ENCODE measurements around the gene HOXA7.

Gene HOXA7

DNA sequence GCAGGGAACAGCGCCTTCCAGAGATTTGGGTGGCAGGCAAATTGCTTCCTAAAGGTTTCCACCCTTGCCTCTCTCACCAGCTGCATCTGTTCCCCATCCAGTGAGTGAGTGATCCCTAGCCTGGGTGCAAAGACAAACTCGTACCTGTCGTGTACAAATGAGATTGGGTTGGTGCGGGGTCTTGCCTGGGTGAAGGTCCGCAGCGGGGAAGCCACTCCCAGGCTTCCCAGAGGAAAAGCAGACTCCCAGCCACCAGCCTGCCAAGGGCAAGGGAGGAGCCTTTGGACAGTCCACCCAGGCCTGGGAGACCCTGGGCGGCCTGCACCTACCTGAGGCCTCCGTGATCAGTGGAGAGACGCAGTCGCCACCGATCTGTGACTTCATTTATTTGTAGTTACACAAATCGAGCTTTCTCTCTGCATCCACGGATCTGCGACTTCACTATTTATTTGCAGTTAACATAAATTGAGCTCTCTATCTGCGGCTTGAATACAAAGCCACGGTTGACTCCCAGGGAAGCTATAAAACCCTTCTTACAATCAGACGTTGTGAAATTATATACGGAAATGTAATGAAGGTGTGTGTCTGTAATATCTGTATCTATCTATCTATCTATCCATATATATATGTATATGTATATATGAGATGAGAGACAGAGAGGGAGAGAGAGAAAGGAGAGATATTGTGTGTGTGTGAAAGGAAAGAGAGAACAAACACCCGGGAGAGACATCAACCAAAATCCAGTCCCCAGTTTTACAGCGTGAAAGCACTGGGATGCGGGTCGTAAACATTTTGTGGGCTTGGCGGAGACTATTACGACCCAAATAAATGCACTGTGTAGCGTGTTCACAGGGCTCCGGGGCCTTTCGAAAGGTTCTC, 3.0 kb upstream of the HOXA7 start:
- DNase-seq (ENCODE audit: low spot score) = peak; percentile 75

DNA sequence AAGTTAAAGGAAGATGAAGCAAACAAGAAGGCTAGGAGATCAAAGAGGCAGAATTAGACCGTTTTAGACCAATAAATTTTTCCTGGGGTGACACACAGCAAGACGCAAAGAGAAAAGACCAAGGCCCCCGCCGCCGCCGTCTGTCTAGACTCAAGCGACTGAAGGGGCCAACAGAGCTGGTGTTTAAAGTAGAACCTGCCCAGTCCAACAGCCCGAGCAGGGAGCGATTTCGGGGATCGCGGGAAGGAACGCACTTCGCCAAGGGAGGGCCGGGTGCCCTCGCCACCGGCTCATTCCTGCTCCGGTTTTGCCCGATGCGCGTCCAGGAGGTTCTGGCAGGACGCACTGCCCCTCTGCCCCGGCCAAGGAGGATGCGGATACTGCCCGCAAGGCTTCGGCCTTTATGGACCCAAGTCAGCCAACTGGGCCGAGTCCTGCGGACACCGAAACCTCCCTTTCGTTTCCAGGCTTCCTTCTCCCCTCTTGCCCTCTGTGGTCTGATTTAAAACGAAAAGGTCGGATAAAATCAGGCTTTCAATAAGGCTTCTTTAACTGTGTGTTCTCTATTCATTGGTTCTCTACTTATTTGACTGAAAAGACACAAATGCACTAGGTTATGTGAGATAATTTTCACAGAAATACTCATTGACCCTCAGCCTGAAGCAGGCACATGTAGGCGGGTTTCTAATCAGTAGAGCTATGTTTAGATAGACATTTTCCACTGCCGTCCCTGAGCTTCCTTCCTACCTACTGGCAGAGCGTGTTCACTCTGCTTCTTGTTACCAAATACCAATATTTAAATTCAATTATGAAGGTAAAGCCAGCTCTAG, 2.2 kb upstream of the HOXA7 start:
- DNase-seq (ENCODE audit: low spot score) = peak; percentile 63

DNA sequence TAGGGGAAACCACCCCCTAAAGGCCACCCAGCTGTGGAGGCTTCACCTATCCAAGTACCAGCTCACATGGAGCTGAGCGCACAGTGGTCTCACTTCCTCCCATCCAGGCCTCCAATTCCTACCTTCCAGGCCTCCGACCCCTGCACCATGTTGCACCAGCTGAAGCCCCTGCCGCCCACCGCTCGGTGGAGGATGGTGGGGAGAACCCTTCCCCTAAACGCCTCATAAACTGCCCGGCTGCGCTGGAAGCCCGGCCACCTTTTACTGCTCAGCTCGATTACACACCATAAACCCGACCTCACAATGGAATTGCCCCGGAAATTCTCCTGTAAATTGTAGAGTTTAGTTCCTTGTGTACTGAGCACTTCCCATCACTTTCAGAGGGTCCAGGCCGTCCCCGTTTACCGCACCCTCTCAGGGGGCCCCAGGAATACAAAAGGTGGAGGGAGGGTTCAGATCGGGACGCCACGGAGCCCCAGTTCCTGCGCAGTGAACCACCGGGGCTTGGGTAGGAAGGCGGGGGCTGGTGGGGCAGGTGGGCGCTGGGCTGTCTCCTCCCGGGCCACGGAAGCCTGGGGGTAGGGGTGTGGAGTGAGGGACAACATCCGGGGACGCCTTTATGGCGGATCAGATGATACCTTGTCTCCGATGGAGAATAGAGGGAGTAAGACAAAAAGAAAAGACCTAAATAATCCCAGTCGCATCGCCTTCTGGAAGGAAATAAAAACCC, 1.4 kb upstream of the HOXA7 start:
- peak; percentile 57 for DNase-seq (ENCODE audit: low spot score)

DNA sequence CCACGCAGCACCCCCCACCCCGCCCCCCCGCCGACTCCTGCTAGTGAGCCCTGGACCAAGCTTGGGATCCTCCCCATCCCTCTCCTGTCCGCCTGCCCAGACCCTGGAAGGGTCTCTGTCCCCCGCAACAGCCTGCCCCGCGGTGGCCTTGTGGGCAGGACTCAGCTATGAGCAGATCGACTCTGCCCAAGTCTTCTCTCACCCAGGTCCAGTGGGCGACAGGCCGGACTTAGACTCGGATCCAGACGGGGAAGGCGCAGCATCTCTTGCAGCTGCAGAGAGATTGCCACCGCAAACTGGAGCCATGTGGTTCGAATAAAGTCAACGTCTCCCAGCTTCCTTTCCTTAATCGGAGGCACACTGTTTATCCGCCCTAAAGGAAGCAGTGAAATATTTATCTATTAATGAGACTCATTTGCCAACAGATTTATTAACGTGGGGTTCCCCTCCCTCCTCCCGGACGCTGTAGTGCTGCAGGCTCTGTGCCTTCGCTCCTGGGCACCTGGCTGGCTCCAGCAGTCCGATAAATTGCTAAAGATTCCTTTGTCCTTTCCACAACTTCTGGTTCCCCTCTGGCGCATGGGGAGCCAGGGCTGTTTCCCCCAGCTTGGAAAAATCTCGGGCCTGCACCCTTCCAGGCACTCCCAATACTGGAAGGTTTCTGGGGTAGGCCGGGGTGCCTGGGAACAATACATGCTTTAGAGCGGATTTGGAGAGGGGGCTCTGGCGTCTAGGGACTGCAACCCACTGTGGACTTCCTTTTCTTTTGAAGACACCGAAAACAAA, 634 bp upstream of the HOXA7 start:
- DNase-seq (ENCODE audit: low spot score) = no peak

DNA sequence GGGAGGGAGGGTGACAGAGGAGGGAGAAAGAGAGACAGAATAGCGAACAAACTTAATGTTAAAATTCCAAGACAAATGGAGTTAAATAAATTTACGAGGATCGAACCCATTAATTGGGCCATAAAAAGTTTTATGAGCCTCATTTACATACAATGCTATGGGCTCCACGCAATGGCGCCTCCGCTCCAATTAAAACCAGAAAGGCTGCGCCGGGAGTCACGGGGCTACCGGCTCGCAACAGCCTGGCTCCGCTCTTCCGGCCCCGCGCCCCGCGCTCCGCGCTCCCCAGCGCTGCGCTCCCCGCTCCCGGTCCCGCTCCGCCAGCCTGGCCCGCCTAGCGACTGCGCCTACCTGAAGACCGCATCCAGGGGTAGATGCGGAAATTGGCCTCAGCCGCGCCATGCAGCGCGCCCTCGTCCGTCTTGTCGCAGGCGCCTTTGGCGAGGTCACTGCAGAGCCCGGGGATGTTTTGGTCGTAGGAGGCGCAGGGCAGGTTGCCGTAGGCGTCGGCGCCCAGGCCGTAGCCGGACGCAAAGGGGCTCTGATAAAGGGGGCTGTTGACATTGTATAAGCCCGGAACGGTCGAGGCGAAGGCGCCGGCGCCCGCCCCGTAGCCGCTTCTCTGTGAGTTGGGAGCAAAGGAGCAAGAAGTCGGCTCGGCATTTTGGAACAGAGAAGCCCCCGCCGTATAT, 513 bp downstream of the HOXA7 start:
- DNase-seq (ENCODE audit: low spot score) = no peak

DNA sequence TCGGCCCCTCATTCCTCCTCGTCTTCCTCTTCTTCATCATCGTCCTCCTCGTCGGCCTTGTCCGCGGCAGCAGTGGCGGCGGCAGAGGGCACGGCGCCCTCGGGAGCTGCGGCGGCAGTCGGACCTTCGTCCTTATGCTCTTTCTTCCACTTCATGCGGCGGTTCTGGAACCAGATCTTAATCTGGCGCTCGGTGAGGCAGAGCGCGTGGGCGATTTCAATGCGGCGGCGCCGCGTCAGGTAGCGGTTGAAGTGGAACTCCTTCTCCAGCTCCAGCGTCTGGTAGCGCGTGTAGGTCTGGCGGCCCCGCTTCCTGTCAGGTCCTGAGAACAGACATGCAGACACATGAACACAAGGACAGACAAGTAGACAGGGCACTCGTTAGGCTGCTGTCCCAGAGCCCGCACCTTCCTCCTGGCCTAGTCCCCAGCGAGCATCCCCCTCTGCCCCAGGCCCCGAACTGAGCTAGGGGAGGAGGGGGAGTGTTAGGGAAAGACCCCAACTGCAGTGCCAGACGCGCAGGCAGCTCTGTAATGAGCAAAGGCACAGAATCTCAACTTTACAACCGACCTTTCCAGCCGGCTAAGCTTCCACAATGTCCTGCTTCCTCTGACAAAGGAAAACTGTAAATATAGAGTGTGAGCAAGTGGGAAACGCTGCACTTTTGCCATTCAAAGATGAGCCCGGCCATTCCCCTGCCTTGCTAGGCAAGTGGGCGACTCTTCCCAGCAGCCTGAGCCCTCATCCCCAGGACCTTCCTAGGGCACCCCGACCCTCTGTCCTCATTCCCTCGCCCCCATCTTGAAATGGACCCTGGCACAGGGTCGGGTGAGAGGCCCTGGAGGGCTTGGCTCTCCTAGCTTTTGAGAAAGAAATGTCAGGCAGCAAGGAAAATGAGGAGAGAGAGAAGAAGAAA, 1.3 kb downstream of the HOXA7 start:
- peak; percentile 70 for DNase-seq (ENCODE audit: low spot score)

DNA sequence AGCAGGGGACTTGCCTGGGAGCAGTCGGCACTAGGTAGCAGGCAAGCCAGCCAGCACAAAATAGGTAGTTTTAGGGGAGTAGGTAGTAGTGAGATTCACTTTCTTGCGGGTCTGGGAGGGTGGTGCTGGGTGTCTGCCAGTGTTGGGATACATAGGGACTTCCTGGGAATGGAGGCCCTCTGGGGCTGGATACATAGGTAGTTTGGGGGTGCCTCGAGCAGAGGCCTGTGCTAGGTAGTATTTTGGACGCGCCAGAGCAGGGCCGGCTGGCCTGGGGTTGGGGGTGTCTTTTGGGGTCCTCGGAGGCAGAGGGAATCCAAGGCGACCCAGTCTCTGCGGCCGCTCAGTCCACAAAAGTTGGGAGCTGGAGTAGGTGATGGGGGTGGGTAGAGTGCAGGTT, 2.1 kb downstream of the HOXA7 start:
- peak; percentile 57 for DNase-seq (ENCODE audit: low spot score)

DNA sequence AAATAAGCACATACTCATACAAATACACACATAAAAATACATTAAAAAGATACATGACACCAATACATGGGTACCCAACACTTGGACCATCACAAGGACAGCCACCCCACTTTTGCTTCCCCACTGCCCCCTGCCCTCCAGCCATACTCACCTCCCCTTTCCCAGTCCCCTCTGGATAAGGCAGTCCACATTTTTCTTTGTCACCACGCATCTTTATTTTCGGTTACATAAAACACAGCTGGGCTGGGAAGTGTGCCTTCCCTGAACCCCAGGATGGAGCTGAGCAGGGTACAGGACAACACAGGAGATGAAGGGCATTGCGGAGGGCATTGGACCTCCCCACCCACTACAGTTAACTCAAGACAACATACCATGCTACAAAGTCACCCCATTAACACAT, 2.9 kb downstream of the HOXA7 start:
- no peak for DNase-seq (ENCODE audit: low spot score)

DNA sequence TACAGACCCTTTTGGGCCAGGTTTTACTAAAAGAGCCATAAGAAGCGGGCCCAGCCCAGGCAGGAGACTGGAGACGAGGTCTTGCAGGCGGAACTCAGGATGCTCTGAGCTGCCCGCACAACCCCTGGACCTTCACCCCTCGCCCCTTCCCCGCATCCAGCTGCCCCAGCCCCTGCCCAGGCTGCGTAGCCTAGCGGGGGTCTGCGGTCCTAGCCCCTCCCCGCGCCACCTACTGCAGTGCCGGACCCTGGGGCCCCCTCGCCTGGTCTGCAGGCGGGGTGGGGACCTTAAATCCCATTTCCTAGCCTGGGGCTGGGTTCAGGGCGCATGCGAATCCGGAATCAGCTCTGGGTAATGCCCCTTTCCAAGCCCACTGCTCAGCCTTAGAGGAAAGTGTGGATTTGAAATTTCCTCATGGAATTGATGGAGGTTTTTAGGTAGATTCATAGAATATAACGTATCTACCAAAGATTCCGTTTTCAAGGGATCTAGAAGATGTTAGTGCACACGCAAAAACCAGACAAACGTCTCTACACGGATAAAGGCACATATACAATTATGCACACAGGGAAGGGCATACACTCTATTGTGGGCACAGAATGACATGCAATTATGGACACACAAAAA, 3.5 kb downstream of the HOXA7 start:
- DNase-seq (ENCODE audit: low spot score) = peak; percentile 68

DNA sequence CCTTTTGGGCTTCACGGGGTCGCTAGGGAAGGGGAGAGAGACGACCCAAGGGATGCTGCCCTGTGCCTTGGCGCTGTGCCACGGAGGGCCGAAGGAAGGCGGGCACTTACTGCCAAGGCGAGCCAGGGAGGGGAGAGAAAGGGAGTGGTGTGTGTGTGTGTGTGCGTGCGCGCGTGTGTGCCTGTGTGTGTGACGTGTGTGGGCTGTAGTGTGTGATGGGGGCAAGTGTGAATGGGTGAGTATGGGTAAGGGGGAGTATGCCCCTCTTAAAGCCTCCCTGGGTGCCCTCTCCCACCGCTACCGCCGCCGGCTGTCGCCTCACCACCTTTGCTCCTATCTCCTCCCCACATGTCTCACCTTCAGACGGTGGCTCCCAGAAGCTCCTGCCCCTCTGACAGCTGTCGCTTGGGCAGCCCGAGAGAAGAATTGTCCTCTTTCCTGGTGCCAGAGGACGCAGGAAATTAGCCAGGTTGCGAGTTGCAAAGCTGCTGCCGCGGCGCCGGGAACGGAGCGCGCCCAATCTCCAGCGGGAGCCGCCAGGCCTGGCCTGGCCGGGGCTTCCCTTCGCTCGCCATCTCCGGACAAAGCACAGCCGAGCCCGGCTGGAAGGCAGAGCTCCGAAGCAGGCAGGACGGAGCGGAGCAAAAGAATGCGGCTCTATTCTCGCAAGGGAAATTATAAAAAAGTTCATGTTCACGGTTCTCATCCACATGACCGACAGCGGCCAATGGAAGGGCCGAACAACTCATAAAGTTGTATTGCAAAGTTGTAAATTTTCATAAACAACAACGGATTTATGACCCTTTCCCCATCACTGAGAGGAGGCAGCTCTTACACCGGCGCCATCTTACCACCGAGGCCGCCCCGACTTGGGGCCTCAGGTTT, 4.3 kb downstream of the HOXA7 start, which contains the start of gene HOXA3:
HOXA3 (minus strand) TSS at position 653 of the 885 bp plus-strand sequence. CDS start 41,943 bp downstream, outside the sequence.
- peak; percentile 78 for DNase-seq (ENCODE audit: low spot score)

DNA sequence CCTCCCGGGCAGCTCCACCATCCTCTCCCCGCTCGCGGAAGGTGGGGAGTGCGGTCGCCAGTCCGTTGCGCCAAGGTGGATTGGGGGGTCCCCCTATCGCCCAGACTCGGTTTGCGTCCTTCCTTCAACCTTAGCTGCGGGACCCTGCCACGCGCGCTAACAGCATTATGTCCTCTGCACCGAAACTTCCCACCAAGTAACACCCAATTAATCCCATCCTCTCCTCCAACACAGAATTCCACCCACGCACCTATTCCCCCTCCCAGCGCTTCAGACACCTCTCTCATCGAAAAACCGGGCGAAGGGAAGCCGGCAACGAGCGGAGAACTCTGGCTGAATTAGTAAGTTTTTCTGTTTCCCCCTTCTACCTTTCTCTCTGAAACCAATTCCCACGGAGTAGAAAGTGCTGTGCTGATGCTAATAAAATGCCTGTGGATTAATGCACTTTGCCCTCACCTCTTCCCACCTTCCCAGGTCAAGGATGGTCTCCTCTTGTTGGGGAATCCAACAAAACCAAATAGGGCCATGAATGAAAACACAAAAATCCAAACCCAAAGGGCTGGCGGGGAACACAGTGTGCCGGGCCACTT, 5.0 kb downstream of the HOXA7 start:
- peak; percentile 73 for DNase-seq (ENCODE audit: low spot score)

DNA sequence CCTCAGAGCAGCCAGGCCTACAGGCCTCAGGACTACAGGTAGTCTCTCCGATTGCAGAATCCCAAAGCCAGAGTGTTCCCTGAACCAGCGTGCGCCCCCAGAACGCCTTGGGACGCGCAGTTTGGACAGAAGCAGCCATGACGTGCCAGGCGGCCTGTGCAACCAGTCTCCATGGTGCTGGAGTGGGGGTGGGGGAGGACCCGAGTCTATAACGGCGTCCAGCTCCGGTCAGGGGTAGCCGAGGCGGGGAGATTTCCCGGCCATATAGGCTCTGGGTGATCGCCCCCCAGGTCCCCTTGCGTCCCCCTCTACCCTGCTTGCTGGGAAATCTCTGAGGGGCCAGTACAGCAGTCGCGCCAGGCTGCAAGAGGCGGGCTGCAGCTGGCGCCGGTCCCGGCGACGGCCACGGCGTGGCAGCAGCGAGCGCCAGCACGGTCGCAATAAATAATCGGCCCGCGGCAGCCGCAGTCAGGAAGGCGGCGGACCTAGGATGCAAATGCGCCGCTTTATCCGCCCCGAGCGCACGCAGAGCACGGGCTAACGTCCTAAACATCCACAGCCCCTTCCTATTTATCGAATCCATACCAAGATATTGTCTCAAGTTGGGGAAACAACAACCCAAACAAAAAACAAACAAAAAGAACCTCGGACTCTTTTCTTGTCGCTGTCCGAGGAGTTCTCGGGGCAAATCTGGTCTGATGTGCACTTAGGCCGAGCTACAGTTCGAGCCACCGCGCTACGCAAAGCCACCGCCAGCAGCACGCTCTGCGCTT, 5.7 kb downstream of the HOXA7 start:
- DNase-seq (ENCODE audit: low spot score) = peak; percentile 89

DNA sequence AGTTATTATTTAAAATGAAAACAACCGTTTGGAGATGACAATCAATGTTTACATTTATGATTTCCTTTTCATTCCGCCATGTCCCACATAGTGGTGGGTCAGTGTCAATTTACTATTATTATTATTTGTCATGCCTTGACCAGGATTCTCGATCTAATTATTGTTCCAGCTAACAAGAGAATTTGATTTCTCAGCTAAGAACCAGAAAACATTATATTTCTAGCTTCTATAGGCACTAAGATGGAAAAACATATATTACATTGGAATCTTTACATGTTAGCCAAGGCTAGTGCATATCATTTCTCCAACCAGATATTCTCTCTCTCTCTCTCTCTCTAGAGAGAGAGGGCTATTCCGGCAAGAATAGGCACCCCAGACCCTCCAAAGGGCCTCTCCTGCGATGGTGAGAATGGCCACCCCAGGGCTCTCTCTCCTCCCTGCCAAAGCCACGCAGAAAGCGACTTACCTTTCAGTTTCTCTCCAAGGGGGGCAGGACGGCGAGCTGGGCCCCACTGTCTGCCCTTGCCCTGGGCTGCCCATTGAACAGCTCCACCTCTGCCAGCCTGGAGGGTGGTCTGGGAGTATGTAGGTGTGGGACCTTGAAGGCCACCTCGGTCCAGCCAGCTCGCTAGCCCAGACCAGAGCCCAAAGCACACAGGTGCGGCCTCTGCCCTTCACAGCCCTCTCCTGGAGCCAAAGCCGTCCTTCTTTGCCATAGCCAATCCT, 6.5 kb downstream of the HOXA7 start:
- DNase-seq (ENCODE audit: low spot score) = no peak

DNA sequence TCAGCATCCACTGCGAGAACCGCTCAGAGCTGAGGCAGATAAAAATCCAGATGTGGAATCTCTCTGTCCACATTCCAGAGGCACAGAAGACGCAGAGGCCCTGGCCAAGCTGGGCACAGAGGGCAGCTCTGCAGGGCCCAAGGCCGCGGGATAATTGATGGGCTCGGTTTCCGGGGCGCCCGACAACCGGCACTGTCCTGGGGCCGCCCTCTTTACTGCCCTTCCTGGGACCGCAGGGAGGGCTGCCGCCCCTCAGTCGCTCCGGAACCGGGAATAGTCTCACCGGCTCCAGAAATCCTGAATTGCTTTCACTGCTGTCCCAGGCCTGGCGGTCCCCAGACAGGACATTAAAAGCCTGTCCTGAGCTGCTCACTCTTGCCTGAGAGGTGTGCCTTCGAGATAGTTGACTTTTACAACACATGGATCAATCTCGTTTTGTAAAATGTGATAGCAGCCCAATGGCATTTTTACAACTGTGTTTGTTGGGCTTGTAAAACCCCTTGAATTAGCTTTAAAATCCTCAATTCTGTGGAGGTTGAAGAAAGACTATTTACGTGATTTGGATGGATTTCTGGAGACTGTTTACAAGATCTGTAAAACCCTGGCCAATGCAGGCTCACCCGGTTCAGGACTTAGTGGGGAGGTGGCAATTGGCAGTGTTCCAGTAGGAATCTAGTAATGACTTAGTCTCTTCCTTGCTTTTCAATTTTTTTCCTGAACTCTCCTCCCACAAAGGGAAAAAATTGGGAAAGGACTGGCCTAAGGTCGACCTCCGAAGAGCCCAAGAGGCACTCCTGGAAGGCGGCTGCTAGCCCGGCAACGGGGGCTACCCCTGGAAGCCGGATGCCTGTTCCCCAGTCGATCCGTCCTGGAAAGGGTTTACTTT, 7.5 kb downstream of the HOXA7 start:
- DNase-seq (ENCODE audit: low spot score) = peak; percentile 66

DNA sequence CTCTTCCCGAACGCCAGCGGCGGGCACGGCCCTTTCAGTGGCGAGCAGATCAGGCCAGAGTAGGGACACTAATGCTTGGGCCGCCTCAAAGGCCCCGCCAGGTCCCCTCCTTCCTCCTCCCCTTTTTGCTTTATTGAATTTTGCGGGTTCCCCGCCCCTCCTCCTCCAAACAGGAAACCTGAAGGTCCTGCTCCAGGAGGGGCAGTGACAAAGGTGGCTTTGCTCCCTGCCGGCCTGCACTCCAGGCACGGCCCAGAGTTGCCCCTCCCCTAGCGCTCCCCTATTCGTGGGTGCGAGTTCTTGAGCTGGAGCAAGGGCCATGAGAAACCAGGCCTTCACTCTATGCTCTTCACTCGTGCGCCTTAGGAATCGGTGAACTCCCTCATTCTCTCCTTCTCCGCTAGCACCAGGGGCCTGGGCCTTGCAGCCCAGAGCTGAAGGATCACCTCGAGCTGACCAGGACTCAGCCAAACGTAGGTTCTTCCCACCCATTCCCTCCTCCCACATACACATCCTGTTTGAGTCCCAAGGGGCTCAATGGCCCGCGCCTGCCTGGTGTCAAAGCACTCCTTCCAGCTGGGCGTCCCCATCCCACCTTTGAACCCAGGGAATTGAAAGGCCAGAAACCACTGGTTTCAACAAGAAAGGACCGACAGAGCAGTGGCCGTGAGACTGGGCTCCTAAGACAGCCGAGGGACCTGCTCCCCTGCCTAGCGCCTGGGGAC, 8.3 kb downstream of the HOXA7 start:
- DNase-seq (ENCODE audit: low spot score) = peak; percentile 69

All from left forelimb (tissue), 1 donor.